Measurements from ENCODE around the gene ATP9A.
"Not testable (repeated sequence)": the region's sequence is repeated elsewhere in the genome, so short reads cannot be mapped to it uniquely, and the experiment has no call there.

Gene ATP9A

GRCh38 chr20:51750037-51750769 lies 18.0 kb downstream of the ATP9A start:
- DNase-seq: peak; percentile 89

- DNase-seq: no peak
Measured at GRCh38 chr20:51749674-51750036, 18.5 kb downstream of the ATP9A start.

GRCh38 chr20:51747182-51747911 lies 20.8 kb downstream of the ATP9A start:
- DNase-seq: no peak

- no peak for DNase-seq
Measured at GRCh38 chr20:51745804-51746203, 22.4 kb downstream of the ATP9A start.

- DNase-seq: no peak
Measured at GRCh38 chr20:51740838-51741237, 27.4 kb downstream of the ATP9A start.

- DNase-seq: not testable (repeated sequence)
Measured at GRCh38 chr20:51740308-51740707, 27.9 kb downstream of the ATP9A start.

- no peak for DNase-seq
Measured at GRCh38 chr20:51739722-51740249, 28.4 kb downstream of the ATP9A start.

- no peak for DNase-seq
Measured at GRCh38 chr20:51738877-51739447, 29.2 kb downstream of the ATP9A start.

- not testable (repeated sequence) for DNase-seq
Measured at GRCh38 chr20:51738261-51738660, 29.9 kb downstream of the ATP9A start.

- DNase-seq: no peak
Measured at GRCh38 chr20:51736947-51737346, 31.2 kb downstream of the ATP9A start.

GRCh38 chr20:51735728-51736600 lies 32.2 kb downstream of the ATP9A start:
- no peak for DNase-seq

- no peak for DNase-seq
Measured at GRCh38 chr20:51734876-51735720, 33.1 kb downstream of the ATP9A start.

- DNase-seq: no peak
Measured at GRCh38 chr20:51733070-51733469, 35.1 kb downstream of the ATP9A start.

GRCh38 chr20:51732096-51732791 lies 35.9 kb downstream of the ATP9A start:
- no peak for DNase-seq

- no peak for DNase-seq
Measured at GRCh38 chr20:51731731-51732095, 36.5 kb downstream of the ATP9A start.

GRCh38 chr20:51729771-51730170 lies 38.4 kb downstream of the ATP9A start:
- no peak for DNase-seq

- DNase-seq: no peak
Measured at GRCh38 chr20:51728737-51729136, 39.5 kb downstream of the ATP9A start.

GRCh38 chr20:51727872-51728271 lies 40.3 kb downstream of the ATP9A start:
- DNase-seq: no peak

GRCh38 chr20:51725584-51726176 lies 42.5 kb downstream of the ATP9A start:
- no peak for DNase-seq

- not testable (repeated sequence) for DNase-seq
Measured at GRCh38 chr20:51723026-51723425, 45.2 kb downstream of the ATP9A start.

- DNase-seq: not testable (repeated sequence)
Measured at GRCh38 chr20:51722246-51722645, 45.9 kb downstream of the ATP9A start.

Data from NCI-H446 treated with DMSO at 0.1 percent for 48 hours (cell line).